CD4-positive, alpha-beta T cell treated with Interleukin-12 subunit alpha and Interleukin-12 subunit beta, for 1 hour (primary cell): ENCODE measurements around the gene MROH7.

ENCODE experiments used
- DNase-seq: peaks from one replicate; pipeline ENCODE4 v3.0.0-alpha.2; 2020

MROH7 gene

DNA sequence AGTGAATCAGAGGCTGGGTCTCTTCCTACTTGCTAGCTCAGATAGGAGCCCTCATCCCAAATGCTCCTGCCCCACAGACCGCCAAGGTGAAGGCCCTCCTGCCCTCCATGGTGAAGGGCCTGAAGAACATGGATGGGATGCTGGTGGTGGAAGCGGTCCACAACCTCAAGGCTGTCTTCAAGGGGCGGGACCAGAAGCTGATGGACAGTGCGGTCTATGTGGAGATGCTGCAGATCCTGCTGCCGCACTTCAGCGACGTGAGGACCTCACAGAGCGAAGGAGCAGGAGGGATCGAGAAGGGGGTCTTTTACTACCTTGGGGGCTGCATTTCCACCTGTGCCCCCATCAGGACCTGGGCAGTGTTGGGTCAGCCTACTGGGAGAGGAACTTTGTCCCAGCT lies 59.5 kb downstream of the MROH7 start:
- no peak for DNase-seq

DNA sequence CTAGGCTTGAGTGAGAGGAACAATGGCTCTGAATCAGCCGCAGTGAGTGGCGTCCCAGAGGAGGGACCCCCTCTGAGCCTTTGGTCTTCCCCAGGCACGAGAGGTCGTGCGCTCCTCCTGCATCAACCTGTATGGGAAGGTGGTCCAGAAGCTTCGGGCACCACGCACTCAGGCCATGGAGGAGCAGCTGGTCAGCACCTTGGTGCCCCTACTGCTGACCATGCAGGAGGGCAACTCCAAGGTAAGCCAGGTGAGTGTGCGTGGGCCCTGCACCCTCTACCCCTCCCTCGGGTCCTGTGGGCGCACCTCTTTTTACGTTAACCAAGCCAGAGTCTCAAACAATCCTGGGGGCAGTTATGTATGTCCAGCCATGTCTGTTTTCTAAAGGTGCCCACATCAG lies 60.4 kb downstream of the MROH7 start:
- no peak for DNase-seq

DNA sequence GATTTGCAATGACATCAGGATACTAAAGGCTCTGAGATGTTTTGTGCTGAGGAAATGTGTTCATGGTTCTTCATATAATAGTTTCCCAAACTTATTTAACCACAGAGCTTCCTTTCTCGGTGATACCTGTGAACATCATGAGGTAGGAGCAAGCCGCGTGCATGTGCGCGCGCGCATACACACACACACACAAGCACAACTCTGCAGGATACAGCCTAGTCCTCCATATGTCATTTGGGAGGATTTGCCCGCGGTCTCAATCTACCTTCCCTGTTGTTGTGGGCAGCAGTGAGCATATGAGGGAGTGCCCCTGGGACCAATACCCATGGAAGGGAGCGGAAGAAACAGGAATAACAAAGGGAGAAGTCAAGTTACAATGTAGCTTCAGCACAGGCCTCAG lies 61.9 kb downstream of the MROH7 start:
- no peak for DNase-seq

- no peak for DNase-seq
These were observed 63.6 kb downstream of the MROH7 start for GRCh38 chr1:54705153-54705552.

DNA sequence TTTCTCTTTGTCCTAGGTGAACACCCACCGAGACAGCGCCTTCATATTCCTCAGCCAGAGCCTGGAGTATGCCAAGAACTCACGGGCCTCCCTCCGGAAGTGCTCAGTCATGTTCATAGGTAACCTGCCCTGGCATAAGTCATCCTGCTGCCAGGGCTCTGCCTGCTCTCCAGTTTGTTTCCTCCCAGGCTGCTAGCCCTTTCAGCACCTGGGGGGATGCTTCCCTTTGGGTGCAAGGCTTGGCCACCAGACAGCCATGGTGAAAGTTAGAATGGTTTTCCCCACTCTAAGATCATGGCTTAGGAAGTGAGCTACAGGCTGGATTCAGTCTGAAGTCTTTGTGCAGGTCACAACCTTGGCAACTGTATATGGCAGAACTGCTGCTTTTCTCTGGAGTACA lies 64.8 kb downstream of the MROH7 start:
- no peak for DNase-seq

GRCh38 chr1:54708385-54708784 lies 66.8 kb downstream of the MROH7 start:
- no peak for DNase-seq

DNA sequence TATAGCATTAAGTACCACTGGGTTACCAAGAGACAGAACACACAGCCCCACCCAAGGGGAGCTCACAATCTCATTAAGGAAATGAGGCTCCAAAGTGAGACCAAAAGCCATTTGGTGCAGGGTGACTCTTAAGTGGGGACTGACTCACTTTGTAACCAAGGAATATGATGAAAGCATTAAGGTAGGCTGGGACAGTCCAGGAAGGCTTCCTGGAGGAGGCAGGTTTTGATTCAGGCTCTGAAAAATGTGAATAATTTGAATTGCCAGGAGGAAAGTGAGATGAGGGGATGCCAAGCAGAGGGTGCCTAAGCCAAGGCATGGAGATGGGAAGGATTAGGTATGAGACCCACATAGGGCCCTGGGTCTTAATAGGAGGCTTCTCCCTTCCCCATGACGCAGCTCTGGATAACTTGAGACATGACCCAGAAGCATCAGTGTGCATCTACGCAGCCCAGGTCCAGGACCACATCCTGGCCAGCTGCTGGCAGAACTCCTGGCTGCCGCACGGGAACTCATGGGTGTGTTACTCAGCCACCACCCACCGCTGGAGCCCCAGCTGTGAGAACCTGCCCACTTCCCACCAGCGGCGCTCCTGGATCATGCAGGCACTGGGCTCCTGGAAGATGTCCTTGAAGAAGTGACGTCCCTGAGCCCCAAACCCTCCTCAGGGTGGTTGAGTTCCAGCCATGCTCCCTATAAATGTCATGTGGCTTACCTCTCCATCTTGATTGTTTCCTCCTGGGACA lies 68.1 kb downstream of the MROH7 start:
- no peak for DNase-seq

DNA sequence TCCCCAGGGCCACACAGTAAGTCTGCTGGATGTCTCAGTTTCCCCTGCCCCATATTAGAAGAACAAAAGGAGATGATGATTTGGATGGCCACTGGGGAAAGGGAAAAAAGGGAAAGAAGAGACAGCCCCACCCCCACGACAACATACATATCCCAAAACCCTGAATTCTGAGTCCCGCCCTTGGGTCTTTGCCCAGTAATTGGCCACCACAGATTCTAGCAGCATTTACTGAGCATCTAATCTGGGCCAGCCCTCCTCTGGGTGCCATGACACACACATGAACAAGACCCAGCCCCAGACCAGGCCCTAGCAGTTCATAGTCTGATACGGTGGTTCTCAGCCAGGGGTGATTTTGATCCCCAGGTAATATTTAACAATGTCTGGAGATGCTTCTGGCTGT lies 68.8 kb downstream of the MROH7 start:
- DNase-seq = no peak

- DNase-seq = no peak
These were observed 69.3 kb downstream of the MROH7 start for GRCh38 chr1:54710841-54711240.

DNA sequence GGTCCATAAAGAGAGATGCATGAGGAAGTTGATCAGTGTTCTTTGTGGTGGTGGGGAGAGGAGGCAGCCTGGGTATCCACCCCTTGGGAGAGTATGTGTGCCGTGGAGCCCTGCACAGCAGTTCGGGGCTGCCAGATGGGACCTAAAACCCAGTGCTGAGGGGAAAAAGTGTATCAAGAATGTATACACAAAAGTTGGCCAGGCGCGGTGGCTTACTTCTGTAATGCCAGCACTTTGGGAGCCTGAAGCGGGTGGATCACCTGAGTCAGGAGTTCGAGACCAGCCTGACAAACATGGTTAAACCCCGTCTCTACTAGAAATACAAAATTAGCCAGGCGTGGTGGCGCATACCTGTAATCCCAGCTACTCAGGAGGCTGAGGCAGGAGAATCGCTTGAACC lies 70.0 kb downstream of the MROH7 start:
- DNase-seq = no peak

DNA sequence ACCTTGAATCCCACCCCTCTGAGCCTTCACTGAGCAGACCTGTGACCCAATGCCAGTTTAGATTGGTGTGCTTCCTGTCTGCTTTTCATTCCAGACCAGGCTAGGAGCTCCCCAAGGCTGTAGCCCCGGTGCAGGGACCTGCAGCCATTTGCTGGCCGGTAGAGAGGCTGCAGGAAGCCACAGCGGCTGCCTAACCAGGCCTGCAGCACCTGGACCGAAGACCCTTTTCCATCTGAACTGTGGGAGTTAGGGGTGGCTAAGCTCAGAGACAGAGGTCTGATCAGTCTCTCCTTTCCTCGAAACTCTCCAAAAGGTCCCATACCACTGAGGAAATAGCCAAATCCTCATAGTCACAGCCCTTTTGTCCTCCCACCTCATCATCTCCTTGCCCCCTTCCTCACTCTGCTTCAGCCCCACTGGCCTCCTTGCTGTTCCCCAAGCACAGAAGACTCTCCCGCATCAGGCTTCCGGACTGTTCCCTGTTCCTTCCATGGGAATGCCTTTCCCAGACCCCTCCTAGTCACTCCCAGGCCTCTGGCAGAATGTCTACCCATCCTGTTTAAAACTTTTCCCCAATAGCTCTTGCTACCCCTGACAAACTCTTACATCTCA lies 73.4 kb downstream of the MROH7 start:
- no peak for DNase-seq

DNA sequence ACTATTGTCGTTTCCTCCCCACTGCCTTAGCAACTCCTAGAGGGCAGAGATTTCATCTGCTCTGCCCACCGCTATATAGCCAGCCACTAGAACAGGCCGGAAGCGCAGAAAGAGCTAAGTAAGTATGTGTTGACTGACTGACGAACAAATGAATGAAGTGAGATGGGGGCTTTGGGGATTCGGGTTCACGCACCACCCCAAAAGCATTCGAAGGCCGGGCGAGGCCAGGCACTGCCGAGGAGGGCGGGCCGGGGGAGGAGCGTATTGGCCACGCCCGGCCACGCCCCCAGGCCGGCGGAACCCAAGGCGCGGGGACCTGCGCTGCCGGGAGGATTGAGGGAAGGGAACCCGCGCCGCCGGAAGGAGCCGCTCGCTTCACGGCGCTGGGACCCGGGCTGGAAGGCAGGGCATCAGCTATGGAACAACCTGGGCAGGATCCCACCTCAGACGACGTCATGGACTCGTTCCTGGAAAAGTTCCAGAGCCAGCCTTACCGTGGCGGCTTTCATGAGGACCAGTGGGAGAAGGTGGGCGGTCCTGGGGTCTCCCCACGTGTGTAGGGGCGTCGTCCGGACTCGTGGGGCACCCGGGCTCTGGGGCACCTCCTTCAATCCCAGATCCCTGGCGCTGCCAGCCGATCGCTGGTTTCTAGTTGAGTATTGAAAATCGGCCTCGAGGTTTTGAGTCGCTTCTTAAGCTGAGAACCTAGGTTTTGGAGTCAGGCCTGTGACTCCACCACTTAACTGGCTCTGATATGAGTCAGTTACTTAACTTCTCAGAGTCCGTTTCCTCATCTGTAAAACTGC lies 74.1 kb downstream of the MROH7 start, which contains the start of gene TTC4:
Gene TTC4 (plus strand): TSS at position 369 of the 806 bp plus-strand sequence. CDS start 48 bp downstream, at position 417.
- peak; percentile 87 for DNase-seq

- DNase-seq = no peak
These were observed 74.9 kb downstream of the MROH7 start for GRCh38 chr1:54716299-54717047.

- DNase-seq = no peak
These were observed 80.1 kb downstream of the MROH7 start for GRCh38 chr1:54721719-54722118.

DNA sequence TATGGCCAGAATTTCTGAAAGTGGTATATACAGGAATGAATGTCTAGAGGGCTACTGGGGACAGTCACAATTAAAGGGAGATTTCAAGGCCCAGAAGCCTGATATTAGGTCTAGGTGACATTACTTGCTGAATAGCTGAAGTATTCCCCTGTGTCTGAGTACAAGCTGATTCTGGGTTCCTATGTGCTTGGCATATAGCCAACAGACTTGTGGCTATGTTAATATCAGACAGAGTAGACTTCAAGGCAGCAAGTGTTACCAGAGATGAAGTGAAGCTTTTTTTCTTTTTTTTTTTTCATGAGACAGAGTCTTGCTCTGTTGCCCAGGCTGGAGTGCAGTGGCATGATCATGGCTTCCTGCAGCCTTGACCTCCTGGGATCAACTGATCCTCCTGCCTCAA lies 82.4 kb downstream of the MROH7 start:
- DNase-seq = no peak

DNA sequence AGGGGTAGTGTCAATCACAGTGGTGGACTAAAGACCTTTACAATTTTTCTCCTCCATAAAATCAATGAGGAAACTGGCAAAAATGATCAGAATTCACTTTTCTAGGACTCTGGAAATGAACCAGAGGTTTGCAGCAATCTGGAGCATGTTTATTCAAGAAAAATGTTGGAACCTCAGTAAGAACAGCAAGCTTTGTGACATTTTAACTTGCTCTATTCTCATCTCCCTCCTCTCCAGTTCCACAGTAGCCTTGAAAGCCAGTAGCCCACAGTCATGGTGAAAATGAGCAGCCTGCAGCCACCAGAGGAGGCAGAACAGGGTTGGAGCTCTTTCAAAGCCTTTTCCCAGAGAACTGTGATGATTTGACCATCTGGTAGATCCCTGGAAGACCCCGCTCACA lies 83.2 kb downstream of the MROH7 start:
- DNase-seq = no peak

GRCh38 chr1:54728027-54728426 lies 86.4 kb downstream of the MROH7 start:
- DNase-seq = no peak

DNA sequence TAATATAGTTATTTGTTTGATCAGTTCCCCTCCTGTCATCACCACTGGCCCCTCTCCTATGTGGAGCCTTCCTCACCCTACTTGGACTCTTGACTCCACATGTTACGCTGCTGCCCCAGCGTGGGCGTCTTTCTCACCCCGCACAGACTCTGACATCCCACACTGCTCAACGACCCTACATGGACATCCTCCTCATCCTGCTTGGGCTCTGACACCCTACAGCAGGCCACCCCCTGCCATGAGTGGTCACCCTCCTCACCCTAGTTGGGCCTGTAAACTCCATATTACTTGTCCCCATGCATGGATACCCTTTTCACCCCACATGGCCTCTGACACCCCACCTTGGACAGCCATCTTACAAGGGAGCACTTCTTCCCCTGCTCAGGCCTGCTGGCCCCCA lies 95.1 kb downstream of the MROH7 start:
- DNase-seq = no peak

DNA sequence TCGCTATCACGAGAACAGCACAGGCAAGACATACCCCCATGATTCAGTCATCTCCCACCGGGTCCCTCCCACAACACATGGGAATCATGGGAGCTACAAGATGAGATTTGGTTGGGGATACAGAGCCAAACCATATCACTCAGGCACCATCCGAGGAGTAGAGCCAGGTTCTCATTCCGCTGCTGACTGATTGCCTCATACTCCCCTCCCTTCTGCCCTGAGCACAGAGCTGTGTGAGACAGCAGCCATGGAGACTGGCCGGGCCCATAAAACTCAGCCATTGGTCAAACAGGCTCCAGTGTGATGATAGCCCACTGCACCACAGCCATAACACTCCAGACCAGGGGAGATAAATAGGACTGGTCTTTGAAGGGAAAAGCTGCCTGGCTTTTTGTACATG lies 96.7 kb downstream of the MROH7 start:
- no peak for DNase-seq

DNA sequence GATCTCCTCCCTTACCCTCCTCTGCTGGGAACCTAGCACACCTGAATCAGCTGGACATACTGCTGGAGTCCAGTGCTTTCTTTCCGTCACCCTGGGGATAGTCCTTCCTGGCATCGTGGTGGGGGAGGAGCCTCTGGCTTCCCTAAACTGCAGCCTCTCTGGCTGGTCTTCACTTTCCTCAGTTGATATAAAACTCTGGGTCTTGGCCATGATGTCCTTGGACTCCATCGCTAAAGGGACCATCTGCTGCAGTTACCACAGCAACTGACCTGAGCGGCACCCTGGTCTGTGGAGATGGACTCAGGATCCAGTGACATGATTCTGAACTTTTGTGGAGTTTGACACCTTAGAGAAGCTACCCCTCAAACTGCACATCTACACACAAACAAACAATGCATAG lies 99.9 kb downstream of the MROH7 start:
- DNase-seq = no peak

GRCh38 chr1:54742282-54742681 lies 100.7 kb downstream of the MROH7 start:
- DNase-seq = no peak

GRCh38 chr1:54743416-54744226 lies 102.0 kb downstream of the MROH7 start:
- DNase-seq = no peak
